ENCODE measurements around the gene MPST. TPM values are rescaled to one million over a fixed set of nuclear protein-coding genes. Genes with fewer than 3 reads are reported as not detected.

Gene MPST
- total RNA-seq, 1 experiment from 2014 or later: 66.6 TPM

- Histone ChIP-seq H3K36me3 (ENCODE audit: insufficient read depth, low read length, poor library complexity, severe bottlenecking) (no peaks in the 10 kb centered on the region), H3K9me3 (ENCODE audit: low read depth, low read length, poor library complexity, severe bottlenecking) (no peaks in the 10 kb centered on the region), H3K4me3 (ENCODE audit: low read depth, low read length, poor library complexity, severe bottlenecking) (no peak overlapping the region), H3K27ac (ENCODE audit: low read depth, low read length, poor library complexity, severe bottlenecking) (no peak overlapping the region), H3K4me1 (ENCODE audit: insufficient read depth, low read length, poor library complexity, severe bottlenecking) (no peaks in the 10 kb centered on the region), H3K27me3 (replicated peaks; ENCODE audit: insufficient read depth, low read depth, low read length, poor library complexity) (peaks cover 7% of the 10 kb centered on the region)
- CTCF ChIA-PET: no interaction called here
- no peak for DNase-seq (ENCODE audit: low spot score)
- intact Hi-C loops (cut with micrococcal nuclease; ENCODE audit: unreplicated experiment): no loop called here
- TF ChIP-seq EZH2 (IDR thresholded peaks at IDR 0.05; ENCODE audit: borderline replicate concordance, low read depth, low read length, poor library complexity, severe bottlenecking) (no peak), CTCF (conservative IDR thresholded peaks at IDR 0.05; ENCODE audit: low read depth, low read length) (no peak)
- no TSS peak for BruUV-seq (replicated peaks)
- POLR2A ChIA-PET (ENCODE audit: low non-redundant PET): no interaction called here
Observed at GRCh38 chr22:36999463-36999862, 20.1 kb upstream of the MPST start.

GRCh38 chr22:37000676-37001534 is 18.6 kb upstream of the MPST start:
- BruUV-seq (replicated peaks): no TSS peak

GRCh38 chr22:37001826-37002225 is 17.7 kb upstream of the MPST start:
- no TSS peak for BruUV-seq (replicated peaks)
- CTCF ChIA-PET: no interaction called here

More at GRCh38 chr22:37000676-37001534, 18.6 kb upstream of the MPST start:
- H3K4me3 ChIP-seq (ENCODE audit: low read depth, low read length, poor library complexity, severe bottlenecking): no peak overlapping the region
- no peak for TF ChIP-seq CTCF (conservative IDR thresholded peaks at IDR 0.05; ENCODE audit: low read depth, low read length)
- no peak for TF ChIP-seq EZH2 (IDR thresholded peaks at IDR 0.05; ENCODE audit: borderline replicate concordance, low read depth, low read length, poor library complexity, severe bottlenecking)
- no peak overlapping the region for H3K27ac ChIP-seq (ENCODE audit: low read depth, low read length, poor library complexity, severe bottlenecking)
- no peak for DNase-seq (ENCODE audit: low spot score)
- H3K9me3 ChIP-seq (ENCODE audit: low read depth, low read length, poor library complexity, severe bottlenecking): no peaks in the 10 kb centered on the region
- CTCF ChIA-PET: no interaction called here
- H3K36me3 ChIP-seq (ENCODE audit: insufficient read depth, low read length, poor library complexity, severe bottlenecking): no peaks in the 10 kb centered on the region
- peaks cover 7% of the 10 kb centered on the region for H3K27me3 ChIP-seq (replicated peaks; ENCODE audit: insufficient read depth, low read depth, low read length, poor library complexity)
- intact Hi-C loops (cut with micrococcal nuclease; ENCODE audit: unreplicated experiment): no loop called here
- POLR2A ChIA-PET (ENCODE audit: low non-redundant PET): no interaction called here
- H3K4me1 ChIP-seq (ENCODE audit: insufficient read depth, low read length, poor library complexity, severe bottlenecking): no peaks in the 10 kb centered on the region

More at GRCh38 chr22:37001826-37002225, 17.7 kb upstream of the MPST start:
- TF ChIP-seq EZH2 (IDR thresholded peaks at IDR 0.05; ENCODE audit: borderline replicate concordance, low read depth, low read length, poor library complexity, severe bottlenecking): no peak
- no peak for TF ChIP-seq CTCF (conservative IDR thresholded peaks at IDR 0.05; ENCODE audit: low read depth, low read length)
- H3K27me3 ChIP-seq (replicated peaks; ENCODE audit: insufficient read depth, low read depth, low read length, poor library complexity): peaks cover 3% of the 10 kb centered on the region
- H3K36me3 ChIP-seq (ENCODE audit: insufficient read depth, low read length, poor library complexity, severe bottlenecking): no peaks in the 10 kb centered on the region
- POLR2A ChIA-PET (ENCODE audit: low non-redundant PET): no interaction called here
- no peaks in the 10 kb centered on the region for H3K4me1 ChIP-seq (ENCODE audit: insufficient read depth, low read length, poor library complexity, severe bottlenecking)
- no peaks in the 10 kb centered on the region for H3K9me3 ChIP-seq (ENCODE audit: low read depth, low read length, poor library complexity, severe bottlenecking)
- H3K27ac ChIP-seq (ENCODE audit: low read depth, low read length, poor library complexity, severe bottlenecking): no peak overlapping the region
- DNase-seq (ENCODE audit: low spot score): no peak
- intact Hi-C loops (cut with micrococcal nuclease; ENCODE audit: unreplicated experiment): no loop called here
- no peak overlapping the region for H3K4me3 ChIP-seq (ENCODE audit: low read depth, low read length, poor library complexity, severe bottlenecking)

Data from A673 (cell line).